GM12872 (cell line): Measurements from ENCODE around the gene ABCG4.

Source experiments
- CTCF ChIP-seq: IDR thresholded peaks from 3 replicates; pipeline ENCODE4 v1.5.1; 2011; ENCODE audit warnings: low read depth, mild to moderate bottlenecking, low read length, moderate library complexity; ENCODE audit not compliant: insufficient read depth

ABCG4 gene

GRCh38 chr11:119130662-119131061 lies 18.2 kb upstream of the ABCG4 start:
- TF ChIP-seq CTCF, result no peak

GRCh38 chr11:119134389-119134978 lies 14.4 kb upstream of the ABCG4 start:
- TF ChIP-seq CTCF, result peak; percentile 78

- peak; percentile 71 for TF ChIP-seq CTCF
These were observed 3.9 kb upstream of the ABCG4 start for GRCh38 chr11:119144825-119145486.

GRCh38 chr11:119145551-119145950 lies 3.3 kb upstream of the ABCG4 start:
- no peak for TF ChIP-seq CTCF

- TF ChIP-seq CTCF, result no peak
These were observed 1.1 kb upstream of the ABCG4 start for GRCh38 chr11:119147604-119148333.

GRCh38 chr11:119148720-119149017 lies 183 bp upstream of the ABCG4 start:
- TF ChIP-seq CTCF, result no peak

- no peak for TF ChIP-seq CTCF
These were observed 979 bp downstream of the ABCG4 start for GRCh38 chr11:119149786-119150275.
